WTC11 (cell line): ENCODE results near the gene CCDC116. TPM values are rescaled to one million over a fixed set of nuclear protein-coding genes. Genes with fewer than 3 reads are reported as not detected.

ENCODE experiments used
- FOXP1 ChIP-seq: sonication (generic); formaldehyde crosslinking; IDR thresholded peaks from 2 replicates; pipeline ENCODE4 v1.8.0; 2022; ENCODE audit warnings: missing genetic modification reagents, mild to moderate bottlenecking, moderate library complexity, borderline replicate concordance
- GRHL2 ChIP-seq: fragments of 250-450 bp; sonication (Bioruptor Pico); IDR thresholded peaks from 2 replicates; pipeline ENCODE4 v1.8.0; 2022; ENCODE audit warnings: mild to moderate bottlenecking, moderate library complexity; ENCODE audit not compliant: insufficient replicate concordance, severe bottlenecking
- IRF2 ChIP-seq: sonication (generic); formaldehyde crosslinking; IDR thresholded peaks from 2 replicates; pipeline ENCODE4 v1.8.0; 2022; ENCODE audit warnings: low read depth, missing genetic modification reagents, borderline replicate concordance
- MAX ChIP-seq: sonication (generic); formaldehyde crosslinking; IDR thresholded peaks from 2 replicates; pipeline ENCODE4 v1.8.0; 2022; ENCODE audit warnings: mild to moderate bottlenecking, missing genetic modification reagents
- MLX ChIP-seq: sonication (generic); formaldehyde crosslinking; IDR thresholded peaks from 2 replicates; pipeline ENCODE4 v1.8.1; 2023; ENCODE audit warnings: mild to moderate bottlenecking, missing genetic modification reagents, moderate library complexity
- SOX15 ChIP-seq: fragments of 250-450 bp; sonication (Bioruptor Pico); IDR thresholded peaks from 2 replicates; pipeline ENCODE4 v1.9.0; 2021; ENCODE audit warnings: mild to moderate bottlenecking
- SP1 ChIP-seq: sonication (generic); formaldehyde crosslinking; conservative IDR thresholded peaks from 2 replicates; pipeline ENCODE4 v1.8.1; 2022; ENCODE audit warnings: missing genetic modification reagents
- ZMAT4 ChIP-seq: fragments of 250-450 bp; sonication (Bioruptor Pico); IDR thresholded peaks from 2 replicates; pipeline ENCODE4 v1.9.0; 2021; ENCODE audit warnings: mild to moderate bottlenecking
- ZNF138 ChIP-seq: sonication (generic); formaldehyde crosslinking; conservative IDR thresholded peaks from 2 replicates; pipeline ENCODE4 v1.8.1; 2022; ENCODE audit warnings: mild to moderate bottlenecking, moderate library complexity, missing genetic modification reagents
- ZNF416 ChIP-seq: fragments of 250-450 bp; sonication (Bioruptor Pico); IDR thresholded peaks from 2 replicates; pipeline ENCODE4 v1.9.0; 2021; ENCODE audit warnings: mild to moderate bottlenecking, inconsistent platforms
- ZNF512 ChIP-seq: sonication (generic); formaldehyde crosslinking; IDR thresholded peaks from 2 replicates; pipeline ENCODE4 v1.8.1; 2022; ENCODE audit warnings: missing genetic modification reagents, borderline replicate concordance
- microRNA-seq: library from miRNA; unstranded; fragments of <30 nt; microRNA quantifications from one replicate; pipeline ENCODE4 v1.2.0, GENCODE V29; 2022; ENCODE audit warnings: borderline number of aligned reads
- total RNA-seq: library from RNA; stranded (reverse); gene quantifications from 3 replicates; pipeline ENCODE4 v1.2.3, GENCODE V29; 2021

CCDC116 gene
- total RNA-seq, 1 experiment from 2014 or later = 0.57 TPM

- TF ChIP-seq ZNF512 (CRISPR knock-in tag) (no peak), SP1 (CRISPR knock-in tag) (no peak), FOXP1 (CRISPR knock-in tag) (no peak), GRHL2 (no peak), SOX15 (CRISPR knock-in tag) (no peak), MLX (no peak), ZMAT4 (CRISPR knock-in tag) (no peak), ZNF416 (CRISPR knock-in tag) (no peak), MAX (CRISPR knock-in tag) (no peak), ZNF138 (CRISPR knock-in tag) (no peak), IRF2 (CRISPR knock-in tag) (no peak)
Observed at GRCh38 chr22:21686193-21686608, 53.6 kb downstream of the CCDC116 start (continued).

Small RNA genes lying within 50 kb of the gene (microRNA-seq; reads per million reads assigned to microRNA genes)
- gene MIR130B = 1,567 reads per million, percentile 94 among the genes with 10 or more reads in this experiment
- 4.2 reads per million, percentile 9 among the genes with 10 or more reads in this experiment for gene MIR301B

Other genes starting within 250 kb of the CCDC116 start
- gene RIMBP3B, start 249.0 kb upstream of the CCDC116 start, total RNA-seq = 0.09 to 0.62 TPM (median 0.27 TPM) in 3 replicates
- 30.4 to 33.3 TPM (median 31.2 TPM) in 3 replicates for gene HIC2, start 215.4 kb upstream of the CCDC116 start, total RNA-seq
- gene TMEM191C, start 165.4 kb upstream of the CCDC116 start, total RNA-seq = 4.8 to 6.4 TPM (median 5.2 TPM) in 3 replicates
- gene RIMBP3C, start 81.3 kb upstream of the CCDC116 start, total RNA-seq = 0.21 to 0.44 TPM in 2 of 3 replicates, not detected in the other
- 75.7 to 79.1 TPM (median 77.4 TPM) in 3 replicates for gene UBE2L3, start 65.0 kb upstream of the CCDC116 start, total RNA-seq
- gene YDJC, start 2.7 kb upstream of the CCDC116 start, total RNA-seq = 39.1 to 42.1 TPM (median 39.8 TPM) in 3 replicates
- gene SDF2L1, start 9.5 kb downstream of the CCDC116 start, total RNA-seq = 52.2 to 73.6 TPM (median 57.0 TPM) in 3 replicates
- gene PPIL2, start 33.3 kb downstream of the CCDC116 start, total RNA-seq = 35.6 to 47.5 TPM (median 37.4 TPM) in 3 replicates
- 7.7 to 17.7 TPM (median 15.5 TPM) in 3 replicates for gene YPEL1, start 103.0 kb downstream of the CCDC116 start, total RNA-seq
- 87.4 to 95.9 TPM (median 91.9 TPM) in 3 replicates for gene MAPK1, start 234.9 kb downstream of the CCDC116 start, total RNA-seq